Skeletal muscle tissue (tissue), 4 donors: ENCODE data around the gene PRDM16. TPM values are rescaled to one million over a fixed set of nuclear protein-coding genes. Genes with fewer than 3 reads are reported as not detected.

ENCODE experiments used
- H3K27ac ChIP-seq: one replicate; pipeline ENCODE4 v1.7.0; 2013; ENCODE audit warnings: mild to moderate bottlenecking, low read depth, low read length, inconsistent platforms
- H3K27me3 ChIP-seq, 3 donors: one replicate each; pipeline ENCODE4 v1.7.0; 2013; ENCODE audit warnings: low read length in 3 of 3; ENCODE audit not compliant: control insufficient read depth in 3 of 3, insufficient read depth in 3 of 3
- H3K36me3 ChIP-seq, 3 donors: one replicate each; pipeline ENCODE4 v1.7.0; 2013; ENCODE audit warnings: low read length in 3 of 3; ENCODE audit not compliant: control insufficient read depth in 3 of 3, insufficient read depth in 3 of 3
- H3K4me1 ChIP-seq, 3 donors: one replicate each; pipeline ENCODE4 v1.7.0; 2013; ENCODE audit warnings: low read length in 3 of 3, mild to moderate bottlenecking in 3 of 3; ENCODE audit not compliant: control insufficient read depth in 3 of 3, insufficient read depth in 3 of 3
- H3K4me3 ChIP-seq, 3 donors: one replicate each; pipeline ENCODE4 v1.7.0; 2013; ENCODE audit warnings: low read length in 3 of 3
- H3K9ac ChIP-seq, 3 donors: one replicate each; pipeline ENCODE4 v1.7.0; 2013; ENCODE audit warnings: low read length in 3 of 3, mild to moderate bottlenecking in 3 of 3, moderate library complexity in 2 of 3, low read depth in 1 of 3
- H3K9me3 ChIP-seq, 3 donors: one replicate each; pipeline ENCODE4 v1.7.0; 2013; ENCODE audit warnings: low read length in 3 of 3; ENCODE audit not compliant: control insufficient read depth in 3 of 3
- total RNA-seq: library from RNA; depleted of rRNA; stranded (reverse); fragments of >200 nt; gene quantifications from one replicate; pipeline ENCODE4 v1.2.3, GENCODE V29; 2014
- donor health status: Osteomylitis.

Gene PRDM16
- total RNA-seq, 1 donor from 2014 or later, result 4.7 TPM

- H3K4me3 ChIP-seq, result no peak overlapping the region
- no peaks in the 10 kb centered on the region for H3K36me3 ChIP-seq
- peaks cover 25 to 54% (median 35%) of the 10 kb centered on the region in 3 donors for H3K27me3 ChIP-seq
- peaks cover 0 to 9% (median 5%) of the 10 kb centered on the region in 3 donors for H3K4me1 ChIP-seq
- H3K9me3 ChIP-seq, result no peaks in the 10 kb centered on the region
- no peak overlapping the region for H3K9ac ChIP-seq
- no peak overlapping the region for H3K27ac ChIP-seq
These were observed 252.8 kb downstream of the PRDM16 start for GRCh38 chr1:3321559-3322449.

- Histone ChIP-seq H3K36me3 (no peaks in the 10 kb centered on the region), H3K4me1 (peaks cover 0 to 9% (median 5%) of the 10 kb centered on the region in 3 donors), H3K27ac (no peak overlapping the region)
These were observed 253.5 kb downstream of the PRDM16 start for GRCh38 chr1:3322450-3323020.

GRCh38 chr1:3323021-3323795 is 254.2 kb downstream of the PRDM16 start:
- Histone ChIP-seq H3K4me3 (no peak overlapping the region), H3K4me1 (peaks cover 0 to 9% (median 5%) of the 10 kb centered on the region in 3 donors), H3K9me3 (no peaks in the 10 kb centered on the region), H3K36me3 (no peaks in the 10 kb centered on the region), H3K9ac (no peak overlapping the region), H3K27ac (no peak overlapping the region), H3K27me3 (peaks cover 22 to 49% (median 32%) of the 10 kb centered on the region in 3 donors)

More at GRCh38 chr1:3322450-3323020, 253.5 kb downstream of the PRDM16 start:
- H3K9me3 ChIP-seq, result no peaks in the 10 kb centered on the region
- no peak overlapping the region for H3K4me3 ChIP-seq
- H3K9ac ChIP-seq, result no peak overlapping the region
- H3K27me3 ChIP-seq, result peaks cover 22 to 49% (median 32%) of the 10 kb centered on the region in 3 donors

- Histone ChIP-seq H3K4me3 (no peak overlapping the region), H3K27ac (no peak overlapping the region), H3K4me1 (peaks cover 0 to 9% (median 5%) of the 10 kb centered on the region in 3 donors), H3K36me3 (no peaks in the 10 kb centered on the region), H3K9ac (no peak overlapping the region), H3K27me3 (peaks cover 22 to 47% (median 34%) of the 10 kb centered on the region in 3 donors), H3K9me3 (no peaks in the 10 kb centered on the region)
These were observed 255.0 kb downstream of the PRDM16 start for GRCh38 chr1:3323796-3324703.

GRCh38 chr1:3324704-3325535 is 255.9 kb downstream of the PRDM16 start:
- Histone ChIP-seq H3K9me3 (no peaks in the 10 kb centered on the region), H3K27me3 (peaks cover 22 to 46% (median 34%) of the 10 kb centered on the region in 3 donors)

GRCh38 chr1:3326516-3327388 is 257.7 kb downstream of the PRDM16 start:
- H3K36me3 ChIP-seq, result no peaks in the 10 kb centered on the region
- H3K9me3 ChIP-seq, result no peaks in the 10 kb centered on the region
- H3K27me3 ChIP-seq, result peaks cover 9 to 32% (median 27%) of the 10 kb centered on the region in 3 donors
- H3K27ac ChIP-seq, result no peak overlapping the region
- no peak overlapping the region for H3K9ac ChIP-seq
- H3K4me1 ChIP-seq, result peaks cover 0 to 3% (median 0%) of the 10 kb centered on the region in 3 donors
- no peak overlapping the region for H3K4me3 ChIP-seq

More at GRCh38 chr1:3324704-3325535, 255.9 kb downstream of the PRDM16 start:
- Histone ChIP-seq H3K36me3 (no peaks in the 10 kb centered on the region), H3K9ac (no peak overlapping the region), H3K4me1 (peaks cover 0 to 9% (median 5%) of the 10 kb centered on the region in 3 donors), H3K27ac (no peak overlapping the region), H3K4me3 (no peak overlapping the region)

- no peak overlapping the region for H3K9ac ChIP-seq
- no peaks in the 10 kb centered on the region for H3K9me3 ChIP-seq
- peaks cover 0 to 3% (median 0%) of the 10 kb centered on the region in 3 donors for H3K4me1 ChIP-seq
- H3K27ac ChIP-seq, result no peak overlapping the region
- no peaks in the 10 kb centered on the region for H3K36me3 ChIP-seq
- H3K4me3 ChIP-seq, result no peak overlapping the region
- peaks cover 7 to 32% (median 23%) of the 10 kb centered on the region in 3 donors for H3K27me3 ChIP-seq
These were observed 258.3 kb downstream of the PRDM16 start for GRCh38 chr1:3327389-3327702.

- peaks cover 3 to 26% (median 19%) of the 10 kb centered on the region in 3 donors for H3K27me3 ChIP-seq
- no peak overlapping the region for H3K4me3 ChIP-seq
- no peak overlapping the region for H3K9ac ChIP-seq
- H3K27ac ChIP-seq, result no peak overlapping the region
- peaks cover 0 to 4% (median 4%) of the 10 kb centered on the region in 3 donors for H3K4me1 ChIP-seq
- H3K9me3 ChIP-seq, result no peaks in the 10 kb centered on the region
- H3K36me3 ChIP-seq, result no peaks in the 10 kb centered on the region
These were observed 259.1 kb downstream of the PRDM16 start for GRCh38 chr1:3327936-3328590.
